ENCODE results near the gene MBOAT1. TPM values are rescaled to one million over a fixed set of nuclear protein-coding genes. Genes with fewer than 3 reads are reported as not detected.

MBOAT1 gene
- polyA plus RNA-seq, 1 of the 3 experiments (the other 2 are of a cell fraction) = 3.0 TPM

- TF ChIP-seq FOXJ3 (CRISPR knock-in tag; IDR thresholded peaks at IDR 0.05) = no peak
- no peak for TF ChIP-seq SMC3 (IDR thresholded peaks at IDR 0.05; ENCODE audit: low read depth, low read length)
- TF ChIP-seq CHD2 (IDR thresholded peaks at IDR 0.05; ENCODE audit: low read length, partially characterized antibody) = no peak
- TF ChIP-seq RAD21 (IDR thresholded peaks at IDR 0.05; ENCODE audit: low read length) = no peak
- no peak for TF ChIP-seq JUND (IDR thresholded peaks at IDR 0.05)
- TF ChIP-seq, protein P1, sequence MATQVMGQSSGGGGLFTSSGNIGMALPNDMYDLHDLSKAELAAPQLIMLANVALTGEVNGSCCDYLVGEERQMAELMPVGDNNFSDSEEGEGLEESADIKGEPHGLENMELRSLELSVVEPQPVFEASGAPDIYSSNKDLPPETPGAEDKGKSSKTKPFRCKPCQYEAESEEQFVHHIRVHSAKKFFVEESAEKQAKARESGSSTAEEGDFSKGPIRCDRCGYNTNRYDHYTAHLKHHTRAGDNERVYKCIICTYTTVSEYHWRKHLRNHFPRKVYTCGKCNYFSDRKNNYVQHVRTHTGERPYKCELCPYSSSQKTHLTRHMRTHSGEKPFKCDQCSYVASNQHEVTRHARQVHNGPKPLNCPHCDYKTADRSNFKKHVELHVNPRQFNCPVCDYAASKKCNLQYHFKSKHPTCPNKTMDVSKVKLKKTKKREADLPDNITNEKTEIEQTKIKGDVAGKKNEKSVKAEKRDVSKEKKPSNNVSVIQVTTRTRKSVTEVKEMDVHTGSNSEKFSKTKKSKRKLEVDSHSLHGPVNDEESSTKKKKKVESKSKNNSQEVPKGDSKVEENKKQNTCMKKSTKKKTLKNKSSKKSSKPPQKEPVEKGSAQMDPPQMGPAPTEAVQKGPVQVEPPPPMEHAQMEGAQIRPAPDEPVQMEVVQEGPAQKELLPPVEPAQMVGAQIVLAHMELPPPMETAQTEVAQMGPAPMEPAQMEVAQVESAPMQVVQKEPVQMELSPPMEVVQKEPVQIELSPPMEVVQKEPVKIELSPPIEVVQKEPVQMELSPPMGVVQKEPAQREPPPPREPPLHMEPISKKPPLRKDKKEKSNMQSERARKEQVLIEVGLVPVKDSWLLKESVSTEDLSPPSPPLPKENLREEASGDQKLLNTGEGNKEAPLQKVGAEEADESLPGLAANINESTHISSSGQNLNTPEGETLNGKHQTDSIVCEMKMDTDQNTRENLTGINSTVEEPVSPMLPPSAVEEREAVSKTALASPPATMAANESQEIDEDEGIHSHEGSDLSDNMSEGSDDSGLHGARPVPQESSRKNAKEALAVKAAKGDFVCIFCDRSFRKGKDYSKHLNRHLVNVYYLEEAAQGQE (IDR thresholded peaks at IDR 0.05; ENCODE audit: low read depth, low read length) = no peak
These were observed 143.2 kb downstream of the MBOAT1 start (continued) for GRCh38 chr6:20069021-20069522.

- no peaks in the 10 kb centered on the region for H4K20me1 ChIP-seq (ENCODE audit: insufficient read depth)
- 30% methylated on average over 10 of the region's 10 CpGs for WGBS (ENCODE audit: low lambda C conversion rate)
- no peak for TF ChIP-seq NFIC (IDR thresholded peaks at IDR 0.05; ENCODE audit: borderline replicate concordance)
These were observed 143.8 kb downstream of the MBOAT1 start for GRCh38 chr6:20068421-20068988.

DNA sequence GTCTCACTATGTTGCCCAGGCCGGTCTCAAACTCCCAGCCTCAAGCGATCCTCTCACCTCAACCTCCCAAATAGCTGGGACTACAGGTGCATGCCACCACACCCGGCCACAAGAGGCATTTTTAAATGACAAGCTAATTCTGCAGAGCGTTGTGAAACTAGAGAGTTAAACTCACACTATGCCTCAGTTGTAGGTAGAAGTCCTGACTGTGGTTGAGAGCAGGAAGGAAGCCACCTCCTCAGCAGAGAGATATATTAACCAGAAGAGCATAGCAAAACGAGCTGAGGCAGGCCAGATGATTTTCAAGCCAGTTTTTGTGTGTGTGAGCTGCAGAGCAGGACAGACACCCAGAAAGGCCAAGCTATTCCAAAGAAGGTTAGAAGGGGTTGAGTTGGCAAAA is 150.3 kb downstream of the MBOAT1 start:
- Histone ChIP-seq H3K36me3 (replicated peaks in 1 of 2; ENCODE audit: control insufficient read depth in 1 of 2, insufficient read depth in 2 of 2, low read length in 1 of 2) (no peaks in the 10 kb centered on the region), H3K9me2 (no peaks in the 10 kb centered on the region), H3K27me3 (ENCODE audit: insufficient read depth) (no peaks in the 10 kb centered on the region), H3F3A (replicated peaks; ENCODE audit: insufficient read depth) (no peaks in the 10 kb centered on the region), H4K20me1 (ENCODE audit: insufficient read depth) (no peaks in the 10 kb centered on the region), H3K79me2 (ENCODE audit: insufficient read depth) (no peaks in the 10 kb centered on the region), H3K4me3 (ENCODE audit: low read depth in 2 of 2, low read length in 1 of 2) (no peak overlapping the region), H3K4me2 (no peak overlapping the region), H3K9ac (no peak overlapping the region), H2AFZ (ENCODE audit: low read depth) (no peak overlapping the region), H3K9me3 (no peaks in the 10 kb centered on the region), H3K27ac (ENCODE audit: low read depth in 2 of 2, low read length in 1 of 2) (no peak overlapping the region), H3K4me1 (ENCODE audit: control insufficient read depth in 1 of 2, insufficient read depth in 2 of 2, low read depth in 1 of 2, low read length in 1 of 2) (no peaks in the 10 kb centered on the region)
- ChIA-PET CTCF (interaction anchor here (0.6 to 1.8 kb wide), 4 partner anchors 9 to 1466 kb away, joined by 3 to 4 read pairs (median 3); no protein-coding TSS in a partner anchor), POLR2A (no interaction called here)
- 21% methylated on average over 5 of the region's 5 CpGs for WGBS (ENCODE audit: low lambda C conversion rate)
- no peak for DNase-seq
- TF ChIP-seq MXI1 (IDR thresholded peaks at IDR 0.05; ENCODE audit: low read depth, low read length) (no peak), TAF1 (IDR thresholded peaks at IDR 0.05; ENCODE audit: borderline replicate concordance, low read depth, low read length) (no peak), FOSL2 (IDR thresholded peaks at IDR 0.05; ENCODE audit: borderline replicate concordance, low read depth) (no peak), TCF12 (IDR thresholded peaks at IDR 0.05) (no peak), JUND (IDR thresholded peaks at IDR 0.05) (no peak), POLR2AphosphoS5 (IDR thresholded peaks at IDR 0.05; ENCODE audit: low read depth, low read length) (no peak), TEAD4 (IDR thresholded peaks at IDR 0.05; ENCODE audit: borderline replicate concordance, insufficient read depth) (no peak), EP300 (IDR thresholded peaks at IDR 0.05; ENCODE audit: borderline replicate concordance in 1 of 2, low read depth in 1 of 2, low read length in 1 of 2) (no peak), NRF1 (IDR thresholded peaks at IDR 0.05; ENCODE audit: low read depth, low read length) (no peak), YY1 (IDR thresholded peaks at IDR 0.05; ENCODE audit: low read depth) (no peak), ELF1 (IDR thresholded peaks at IDR 0.05) (no peak), FOXJ3 (CRISPR knock-in tag; IDR thresholded peaks at IDR 0.05) (no peak), MAX (IDR thresholded peaks at IDR 0.05; ENCODE audit: low read depth) (no peak), SIN3A (IDR thresholded peaks at IDR 0.05; ENCODE audit: borderline replicate concordance, low read depth, low read length) (no peak)
- TF ChIP-seq, protein P1 (IDR thresholded peaks at IDR 0.05; ENCODE audit: low read depth, low read length) = no peak

More at GRCh38 chr6:20068421-20068988, 143.8 kb downstream of the MBOAT1 start:
- no peaks in the 10 kb centered on the region for H3K36me3 ChIP-seq (replicated peaks in 1 of 2; ENCODE audit: control insufficient read depth in 1 of 2, insufficient read depth in 2 of 2, low read length in 1 of 2)
- POLR2A ChIA-PET = no interaction called here
- H3K4me1 ChIP-seq (ENCODE audit: control insufficient read depth in 1 of 2, insufficient read depth in 2 of 2, low read depth in 1 of 2, low read length in 1 of 2) = peaks cover 0 to 5% of the 10 kb centered on the region in 2 experiments; a peak in 1 of 4 replicates
- DNase-seq = no peak
- no peak overlapping the region for H3K9ac ChIP-seq
- H3K27ac ChIP-seq (ENCODE audit: low read depth in 2 of 2, low read length in 1 of 2) = no peak overlapping the region
- no peaks in the 10 kb centered on the region for H3K9me3 ChIP-seq
- H3K4me3 ChIP-seq (ENCODE audit: low read depth in 2 of 2, low read length in 1 of 2) = no peak overlapping the region
- no peak overlapping the region for H3K4me2 ChIP-seq
- H3F3A ChIP-seq (replicated peaks; ENCODE audit: insufficient read depth) = no peaks in the 10 kb centered on the region
- no peaks in the 10 kb centered on the region for H3K27me3 ChIP-seq (ENCODE audit: insufficient read depth)
- no peak overlapping the region for H2AFZ ChIP-seq (ENCODE audit: low read depth)
- no peaks in the 10 kb centered on the region for H3K79me2 ChIP-seq (ENCODE audit: insufficient read depth)
- no peaks in the 10 kb centered on the region for H3K9me2 ChIP-seq
- CTCF ChIA-PET = interaction anchor here (0.7 to 2.6 kb wide), 4 partner anchors 12 to 148 kb away, joined by 3 to 11 read pairs (median 6); no protein-coding TSS in a partner anchor

All from SK-N-SH (cell line).